Measurements from ENCODE around the gene GLB1L. TPM values are rescaled to one million over a fixed set of nuclear protein-coding genes. Genes with fewer than 3 reads are reported as not detected.

GLB1L gene
- total RNA-seq, 1 donor from 2014 or later: 16.1 TPM

GRCh38 chr2:219278655-219279150, 33.5 kb upstream of the GLB1L start:
- peak overlapping the region; percentile 97 for H3K27ac Mint-ChIP-seq
- H3K36me3 Mint-ChIP-seq: peaks cover 5% of the 10 kb centered on the region
- H3K27me3 Mint-ChIP-seq: peaks cover 14% of the 10 kb centered on the region
- peak overlapping the region; percentile 96 for H3K4me3 Mint-ChIP-seq
- H3K9me3 Mint-ChIP-seq: no peaks in the 10 kb centered on the region
- peaks cover 15% of the 10 kb centered on the region for H3K4me1 Mint-ChIP-seq (ENCODE audit: unreplicated experiment)
- TF ChIP-seq CTCF (conservative IDR thresholded peaks at IDR 0.05): no peak
- DNase-seq (ENCODE audit: extremely low spot score, unreplicated experiment): no peak

GRCh38 chr2:219277703-219278654, 32.7 kb upstream of the GLB1L start:
- H3K27ac Mint-ChIP-seq: peak overlapping the region; percentile 97
- peaks cover 17% of the 10 kb centered on the region for H3K27me3 Mint-ChIP-seq
- H3K4me3 Mint-ChIP-seq: peak overlapping the region; percentile 96
- peak; percentile 95 for TF ChIP-seq CTCF (conservative IDR thresholded peaks at IDR 0.05)
- peaks cover 15% of the 10 kb centered on the region for H3K4me1 Mint-ChIP-seq (ENCODE audit: unreplicated experiment)
- peak; percentile 84 for DNase-seq (ENCODE audit: extremely low spot score, unreplicated experiment)
- H3K9me3 Mint-ChIP-seq: no peaks in the 10 kb centered on the region
- H3K36me3 Mint-ChIP-seq: peaks cover 3% of the 10 kb centered on the region

- H3K36me3 Mint-ChIP-seq: no peaks in the 10 kb centered on the region
- peak overlapping the region; percentile 24 for H3K4me3 Mint-ChIP-seq
- H3K27ac Mint-ChIP-seq: peak overlapping the region; percentile 72
- H3K27me3 Mint-ChIP-seq: peaks cover 36% of the 10 kb centered on the region
- TF ChIP-seq CTCF (conservative IDR thresholded peaks at IDR 0.05): no peak
- DNase-seq (ENCODE audit: extremely low spot score, unreplicated experiment): no peak
- H3K9me3 Mint-ChIP-seq: no peaks in the 10 kb centered on the region
- peaks cover 16% of the 10 kb centered on the region for H3K4me1 Mint-ChIP-seq (ENCODE audit: unreplicated experiment)
These were observed 29.2 kb upstream of the GLB1L start for GRCh38 chr2:219274361-219274921.

- DNase-seq (ENCODE audit: extremely low spot score, unreplicated experiment): no peak
- Mint-ChIP-seq H3K27ac (peak overlapping the region; percentile 72), H3K4me1 (ENCODE audit: unreplicated experiment) (peaks cover 21% of the 10 kb centered on the region), H3K27me3 (peaks cover 41% of the 10 kb centered on the region), H3K36me3 (no peaks in the 10 kb centered on the region), H3K9me3 (no peaks in the 10 kb centered on the region), H3K4me3 (no peak overlapping the region)
- TF ChIP-seq CTCF (conservative IDR thresholded peaks at IDR 0.05): no peak
These were observed 28.7 kb upstream of the GLB1L start for GRCh38 chr2:219273937-219274336.

- H3K27me3 Mint-ChIP-seq: peaks cover 45% of the 10 kb centered on the region
- no peak overlapping the region for H3K4me3 Mint-ChIP-seq
- H3K36me3 Mint-ChIP-seq: no peaks in the 10 kb centered on the region
- TF ChIP-seq CTCF (conservative IDR thresholded peaks at IDR 0.05): no peak
- H3K27ac Mint-ChIP-seq: no peak overlapping the region
- peaks cover 11% of the 10 kb centered on the region for H3K4me1 Mint-ChIP-seq (ENCODE audit: unreplicated experiment)
- H3K9me3 Mint-ChIP-seq: no peaks in the 10 kb centered on the region
- DNase-seq (ENCODE audit: extremely low spot score, unreplicated experiment): no peak
These were observed 27.8 kb upstream of the GLB1L start for GRCh38 chr2:219272995-219273394.
